GM18873 (cell line): Measurements from ENCODE around the gene LZTR1.

ENCODE experiments used
- ATAC-seq: cut with Tn5 transposase; IDR thresholded peaks from one replicate; pipeline ENCODE4 v1.9.1; 2021; ENCODE audit warnings: mild to moderate bottlenecking, moderate library complexity, moderate number of reproducible peaks; ENCODE audit not compliant: unreplicated experiment, low FRiP score

LZTR1 gene

DNA sequence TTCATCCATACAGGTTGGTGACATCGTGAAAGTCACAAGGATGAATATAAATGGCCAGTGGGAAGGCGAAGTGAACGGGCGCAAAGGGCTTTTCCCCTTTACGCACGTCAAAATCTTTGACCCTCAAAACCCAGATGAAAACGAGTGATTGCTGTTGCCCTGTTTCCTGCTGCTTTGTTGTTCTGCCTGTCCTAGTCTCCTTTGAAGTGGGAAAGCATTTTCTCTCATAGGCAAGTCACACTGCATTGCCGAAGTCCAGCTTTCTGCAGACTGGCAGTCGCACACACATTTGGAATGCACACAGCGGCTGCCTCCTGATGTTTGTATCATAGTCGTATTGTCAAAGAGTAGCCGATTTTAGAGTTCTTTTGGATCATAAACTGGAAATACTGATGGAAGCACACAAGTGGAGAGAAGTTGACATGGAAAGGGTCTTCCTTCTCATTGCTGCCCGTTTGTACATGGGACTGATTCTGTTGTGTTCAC lies 32.4 kb upstream of the LZTR1 start:
- no peak for ATAC-seq

DNA sequence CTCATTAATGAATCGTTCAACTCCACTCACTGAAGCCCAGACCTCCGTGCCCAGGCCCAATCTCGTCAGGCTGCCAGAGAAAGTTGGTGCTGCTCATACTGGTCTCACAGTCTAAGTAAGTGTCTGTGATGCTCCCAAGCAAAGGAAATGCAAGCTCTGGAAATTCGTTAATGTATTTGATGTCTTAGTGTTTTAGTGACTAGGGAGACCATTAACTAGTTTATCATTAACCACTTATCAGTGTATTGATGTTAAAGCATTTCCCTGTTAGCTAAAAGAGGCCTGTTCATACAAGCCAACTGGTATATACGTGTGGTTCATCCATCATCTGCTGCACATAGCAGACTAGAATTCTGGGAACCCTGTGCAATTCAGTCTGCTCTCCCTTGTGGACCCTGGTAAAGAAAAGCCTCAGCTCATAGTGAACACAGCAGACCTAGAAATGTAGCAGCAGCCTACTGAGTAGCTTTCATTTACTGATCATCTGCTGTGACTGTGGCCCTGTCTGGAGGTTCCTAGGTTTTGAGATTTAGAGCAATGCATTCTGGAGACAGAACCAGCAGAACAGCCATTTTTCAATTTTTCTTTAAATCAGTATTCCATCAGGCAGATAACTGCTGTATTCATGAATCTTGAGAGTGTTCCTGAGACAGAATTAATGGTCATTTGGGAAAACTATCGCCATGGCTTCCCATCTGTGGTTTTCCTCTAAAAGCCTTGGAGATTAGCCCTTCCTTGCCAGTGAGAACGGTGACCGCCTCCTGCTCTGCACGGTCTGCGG lies 30.8 kb upstream of the LZTR1 start:
- no peak for ATAC-seq

GRCh38 chr22:20951932-20952380 lies 30.1 kb upstream of the LZTR1 start:
- no peak for ATAC-seq

DNA sequence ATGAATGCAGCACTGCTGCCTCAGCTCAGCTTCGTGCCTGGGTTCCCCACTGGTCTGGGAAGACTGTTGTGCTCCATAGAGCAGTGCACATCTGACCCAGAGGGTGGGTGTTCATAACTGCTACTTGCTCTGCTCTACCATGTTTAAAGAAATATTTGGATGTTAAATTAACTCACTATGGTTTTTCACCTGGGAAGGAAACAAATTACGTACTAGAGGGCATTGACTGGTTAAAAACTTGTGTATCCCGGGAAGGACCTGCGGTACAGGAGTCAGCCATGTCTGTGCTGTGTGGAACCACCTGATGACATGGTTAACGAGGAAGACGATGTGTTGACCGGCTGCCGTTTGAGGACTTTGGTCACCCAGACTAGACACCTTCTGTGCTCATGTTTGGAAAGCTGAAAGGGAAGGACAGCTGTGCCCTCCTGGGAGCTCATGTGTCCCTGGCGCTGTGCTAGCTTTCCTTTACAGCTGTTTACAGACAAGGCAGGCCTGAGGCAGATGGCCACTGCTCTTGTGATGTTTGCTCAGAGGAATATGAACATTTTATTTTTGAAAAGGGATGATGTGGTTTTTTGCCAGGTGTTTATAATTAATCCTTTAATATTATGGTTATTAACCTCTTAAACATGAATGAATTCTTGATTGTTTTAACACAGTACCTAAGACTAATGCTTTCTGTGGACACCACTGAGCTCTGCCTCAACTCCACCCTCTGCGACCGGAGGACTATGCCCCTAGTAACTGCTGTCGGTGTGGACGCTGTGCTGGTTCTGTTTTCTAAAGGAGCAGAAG lies 29.4 kb upstream of the LZTR1 start:
- ATAC-seq, result no peak

DNA sequence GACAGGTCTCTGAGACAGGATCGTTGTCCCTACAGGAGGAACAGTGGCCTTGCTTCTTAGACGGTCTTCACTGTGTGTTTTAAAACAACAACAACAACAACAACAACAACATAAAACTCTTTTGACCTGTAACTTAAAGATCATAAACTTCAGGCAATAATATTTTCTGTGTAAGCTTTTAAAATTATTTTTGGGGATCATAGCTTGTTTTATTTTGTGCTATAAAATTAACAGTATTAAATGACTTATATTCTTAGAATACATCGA lies 28.8 kb upstream of the LZTR1 start:
- no peak for ATAC-seq

- no peak for ATAC-seq
These were observed 28.2 kb upstream of the LZTR1 start for GRCh38 chr22:20953668-20954500.

- ATAC-seq, result no peak
These were observed 26.5 kb upstream of the LZTR1 start for GRCh38 chr22:20955548-20955947.

- ATAC-seq, result no peak
These were observed 25.6 kb upstream of the LZTR1 start for GRCh38 chr22:20956258-20957101.

- ATAC-seq, result no peak
These were observed 24.9 kb upstream of the LZTR1 start for GRCh38 chr22:20957102-20957682.

DNA sequence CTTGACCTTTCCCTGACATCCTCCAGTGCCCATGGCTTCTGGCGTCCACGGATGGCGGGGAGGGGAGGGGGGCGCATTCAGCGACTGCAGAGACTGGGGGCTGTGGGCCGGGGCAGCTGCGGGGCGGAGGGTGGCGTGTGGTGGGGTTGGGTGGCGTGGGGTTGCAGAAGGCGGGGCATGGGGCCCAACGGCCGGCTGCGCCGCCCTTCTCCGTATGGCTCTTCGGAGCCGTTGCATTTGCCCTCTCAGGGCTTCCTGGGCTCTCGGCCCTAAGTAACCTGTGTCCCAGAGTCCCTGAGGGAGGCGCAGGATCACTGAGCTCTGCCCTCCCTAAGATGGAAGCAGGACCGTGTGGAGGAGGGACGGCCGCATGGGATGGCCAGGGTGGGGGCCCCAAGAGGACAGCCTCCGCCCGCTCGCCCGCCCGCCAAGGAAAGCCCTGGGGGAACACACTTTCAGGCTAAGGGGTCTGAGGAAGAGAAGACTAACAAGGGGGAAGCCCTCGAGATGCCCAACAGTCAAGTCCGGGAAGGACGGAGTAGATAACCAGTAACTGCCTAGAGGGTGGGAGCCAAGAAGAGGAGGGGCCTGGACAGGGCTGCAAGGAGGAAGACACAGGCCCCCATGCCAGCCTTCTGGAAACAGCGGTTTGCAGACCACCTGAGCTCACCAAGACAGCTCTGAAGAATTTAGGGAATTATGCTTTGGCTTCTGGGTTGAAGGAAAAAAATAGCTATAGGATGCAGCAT lies 24.2 kb upstream of the LZTR1 start:
- no peak for ATAC-seq

DNA sequence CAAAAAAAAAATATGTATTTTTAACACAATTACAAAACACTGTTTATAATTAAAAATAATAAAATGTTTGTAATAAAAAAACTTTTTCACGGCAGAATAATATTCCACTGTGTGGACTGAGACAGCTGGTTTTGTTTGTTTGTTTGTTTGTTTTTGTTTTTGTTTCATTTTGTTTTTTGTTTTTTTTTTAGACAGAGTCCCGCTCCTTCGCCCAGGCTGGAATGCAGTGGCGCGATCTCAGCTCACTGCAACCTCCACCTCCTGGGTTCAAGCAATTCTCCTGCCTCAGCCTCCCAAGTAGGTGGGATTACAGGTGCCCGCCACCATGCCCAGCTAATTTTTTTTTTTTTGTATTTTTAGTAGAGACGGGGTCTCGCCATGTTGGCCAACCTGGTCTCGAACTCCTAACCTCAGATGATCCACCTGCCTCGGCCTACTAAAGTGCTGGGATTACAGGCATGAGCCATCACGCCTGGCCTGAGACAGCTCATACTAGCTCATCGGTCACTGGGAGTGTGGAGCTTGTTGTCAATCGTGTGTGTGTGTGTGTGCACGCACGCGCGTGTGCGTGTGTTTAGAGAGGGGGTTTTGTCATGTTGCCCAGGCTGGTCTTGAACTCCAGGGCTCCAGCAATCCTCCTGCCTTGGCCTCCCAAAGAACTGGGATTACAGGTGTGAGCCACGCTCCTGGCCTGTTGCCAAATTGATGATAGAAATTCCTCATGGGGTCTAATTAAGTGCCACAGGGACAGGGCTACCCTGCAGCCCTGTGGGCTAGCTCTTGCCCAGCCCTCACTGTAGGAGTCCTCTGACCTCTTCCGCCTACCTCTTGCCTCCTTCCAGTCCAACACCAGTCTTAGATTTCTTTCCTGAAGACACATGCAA lies 22.3 kb upstream of the LZTR1 start:
- ATAC-seq, result no peak

DNA sequence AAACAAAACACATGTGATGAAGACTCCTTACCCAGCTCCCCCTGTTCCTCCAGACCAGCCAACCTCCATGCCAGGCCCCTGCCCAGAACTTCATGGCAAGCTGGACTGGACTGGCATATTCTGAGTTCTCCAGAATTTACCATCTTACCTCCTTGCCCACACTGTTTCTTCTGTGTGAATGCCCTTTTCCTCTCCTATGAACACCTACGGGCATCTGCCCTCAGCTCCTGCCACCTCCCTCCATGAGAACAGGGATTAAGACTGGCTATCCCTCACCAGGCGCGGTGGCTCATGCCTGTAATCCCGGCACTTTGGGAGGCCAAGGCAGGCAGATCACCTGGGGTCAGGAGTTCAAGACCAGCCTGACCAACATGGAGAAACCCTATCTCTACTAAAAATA lies 21.5 kb upstream of the LZTR1 start:
- no peak for ATAC-seq

GRCh38 chr22:20962491-20962945 lies 19.6 kb upstream of the LZTR1 start:
- ATAC-seq, result no peak

- ATAC-seq, result no peak
These were observed 18.7 kb upstream of the LZTR1 start for GRCh38 chr22:20963201-20964052.

GRCh38 chr22:20964090-20964798 lies 17.9 kb upstream of the LZTR1 start:
- ATAC-seq, result no peak

DNA sequence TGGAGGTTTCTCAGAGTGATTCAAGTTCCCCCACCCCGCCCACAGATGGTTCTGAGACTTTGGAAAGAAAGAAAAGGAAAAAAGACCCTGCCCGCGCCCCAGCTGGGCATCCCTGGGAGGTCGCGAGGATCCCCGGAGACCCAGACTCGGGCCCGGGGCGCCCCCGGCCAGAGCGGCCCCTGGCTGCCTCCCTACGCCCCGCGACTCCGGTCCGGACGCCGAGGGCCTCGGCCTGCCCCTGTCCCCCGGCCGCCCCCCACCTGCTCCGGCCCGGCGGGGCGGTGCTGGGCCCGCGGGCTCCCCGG lies 17.3 kb upstream of the LZTR1 start:
- ATAC-seq, result no peak
